ENCODE results near the gene EVA1A.
A peak's percentile ranks its signal among the peaks of the same experiment; 100 is the strongest.

EVA1A gene

GRCh38 chr2:75563591-75563990 lies 2.9 kb upstream of the EVA1A start:
- DNase-seq (ENCODE audit: low read depth): no peak

DNA sequence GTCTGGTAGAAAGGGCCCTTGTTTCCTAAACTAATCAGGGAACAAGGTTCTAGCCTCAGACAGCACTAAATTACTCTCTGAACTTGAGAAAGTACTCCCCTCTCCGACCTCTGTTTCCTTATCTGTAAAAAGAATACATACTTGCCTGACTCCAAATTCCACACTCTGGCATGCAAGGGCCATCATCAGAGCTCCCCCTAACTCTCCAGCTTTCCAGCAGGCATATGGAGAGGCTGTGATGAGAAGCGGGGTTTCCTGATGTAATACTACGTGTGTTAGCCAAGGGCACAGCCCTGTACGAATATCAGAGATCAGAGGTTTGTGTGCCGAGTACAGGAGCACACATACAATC lies 1.8 kb upstream of the EVA1A start:
- DNase-seq (ENCODE audit: low read depth): peak; percentile 32

DNA sequence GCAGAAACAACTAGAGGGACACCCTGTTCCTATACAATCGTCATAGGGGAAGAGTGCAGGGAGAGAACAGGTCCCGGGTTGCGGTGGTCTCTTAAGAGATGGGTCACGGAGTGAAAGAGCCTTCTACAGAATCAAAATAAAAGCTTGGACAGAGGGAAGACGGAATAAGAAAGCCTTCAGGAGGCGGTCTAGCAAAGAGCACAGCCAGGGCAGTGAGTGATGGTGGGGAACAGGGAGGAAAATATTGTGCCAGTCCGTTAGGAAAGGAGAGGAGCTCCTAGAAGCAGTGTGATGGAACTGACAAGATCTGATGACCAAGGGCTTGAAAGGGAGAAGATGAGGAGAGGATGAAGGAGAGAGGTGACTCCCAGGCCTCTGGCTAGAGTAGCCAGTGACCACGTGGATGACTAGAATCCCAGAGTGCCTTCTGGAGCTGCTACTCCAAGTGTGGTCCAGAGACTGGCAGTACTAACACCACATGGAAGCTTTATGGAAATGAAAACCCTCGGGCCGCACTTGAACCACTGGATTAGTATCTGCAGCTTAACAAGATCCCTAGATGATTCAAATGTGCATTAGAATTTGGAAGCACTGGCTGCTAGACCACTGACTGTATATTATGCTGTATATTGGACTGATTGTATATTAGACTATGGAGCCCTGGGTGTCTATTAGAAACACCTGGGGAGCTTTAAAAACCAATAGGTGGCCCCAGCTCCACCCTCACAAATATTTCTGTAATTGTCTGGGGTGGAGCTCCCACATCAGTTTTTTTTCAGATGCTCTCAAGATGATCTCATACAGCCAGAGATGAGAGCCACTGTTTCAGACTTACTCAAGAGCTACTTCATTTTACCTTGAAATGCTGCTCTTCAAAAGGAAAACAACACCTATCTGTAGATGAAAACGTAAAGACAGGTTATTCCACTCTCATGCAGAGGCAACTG lies 1.1 kb upstream of the EVA1A start:
- peak; percentile 63 for DNase-seq (ENCODE audit: low read depth)

DNA sequence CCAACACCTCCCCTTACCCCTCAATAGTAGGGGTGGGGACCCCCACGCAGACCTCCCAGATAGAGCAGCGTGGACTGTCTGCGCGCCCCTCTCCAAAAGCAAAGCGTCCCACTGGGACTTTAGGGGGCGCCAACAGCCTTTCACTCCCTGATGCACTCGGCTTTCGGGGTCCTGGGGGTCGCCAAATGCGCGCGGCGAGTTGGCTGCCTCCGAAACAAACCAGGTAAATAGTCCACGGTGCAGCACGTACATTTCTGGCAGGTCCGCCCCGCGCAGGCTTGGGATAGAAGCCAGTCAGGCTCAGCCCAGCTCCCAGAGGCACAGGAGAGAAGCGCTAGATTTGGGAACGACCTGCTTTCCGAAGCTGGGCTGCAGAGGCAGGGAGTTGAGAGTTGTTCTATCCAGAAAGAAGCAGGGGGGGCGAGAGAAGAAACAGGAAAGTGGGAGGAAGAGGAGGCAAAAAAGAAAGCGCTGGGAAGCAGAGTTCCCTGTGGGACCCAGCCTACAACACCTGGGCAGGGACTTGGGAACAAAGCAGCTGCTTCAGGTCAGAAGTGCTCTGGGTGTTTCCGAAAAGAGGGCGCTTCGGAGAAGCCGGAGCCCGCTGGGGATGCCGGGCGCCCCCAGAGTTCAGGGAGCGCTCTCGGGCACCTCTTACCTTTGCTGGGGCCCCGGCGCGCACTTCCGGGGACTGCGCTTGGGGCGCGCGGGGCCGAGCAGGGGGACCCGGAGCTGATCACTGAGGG lies 544 bp downstream of the EVA1A start:
- peak; percentile 56 for DNase-seq (ENCODE audit: low read depth)

- peak; percentile 33 for DNase-seq (ENCODE audit: low read depth)
Observed at GRCh38 chr2:75559680-75560021, 1.1 kb downstream of the EVA1A start.

DNA sequence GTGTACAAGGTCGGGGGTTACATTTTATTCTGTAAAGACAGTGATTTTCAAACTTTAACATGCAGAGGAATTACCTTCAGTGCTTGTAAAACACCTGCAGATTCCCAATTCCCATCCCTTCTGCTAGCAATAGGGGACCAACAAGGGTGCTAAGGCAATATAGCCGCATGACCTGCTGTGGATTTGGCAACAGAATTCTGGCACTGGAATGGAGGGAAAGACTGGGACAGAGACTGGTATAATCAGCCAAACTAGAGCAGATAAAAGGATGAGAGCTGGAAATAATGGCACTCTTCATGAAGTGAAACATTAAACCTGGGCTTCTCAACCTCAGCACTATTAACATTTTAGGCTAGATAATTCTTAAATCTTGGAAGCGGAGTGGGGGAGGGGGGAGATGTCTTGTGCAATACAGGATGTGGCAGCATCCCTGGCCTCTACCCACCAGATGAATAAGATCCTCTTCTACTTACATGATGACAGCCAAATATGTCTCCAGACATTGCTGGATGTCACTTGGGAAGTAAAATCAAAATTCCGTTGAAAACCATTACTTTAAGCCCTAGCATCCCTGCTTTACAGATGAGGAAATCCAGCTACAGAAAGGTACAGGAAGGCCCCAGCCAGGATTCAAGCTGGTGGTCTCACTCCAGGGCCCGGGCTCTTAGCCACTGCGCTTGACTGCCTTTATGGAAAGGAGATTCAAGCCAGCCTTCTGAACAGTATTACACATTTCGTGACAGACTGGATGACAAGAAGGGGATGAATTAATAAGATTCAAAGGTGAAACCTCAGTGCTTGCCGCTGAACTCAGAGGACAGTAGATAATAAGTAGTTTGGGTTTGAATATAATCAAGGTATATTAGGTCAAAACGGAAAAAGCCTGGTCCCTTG lies 1.7 kb downstream of the EVA1A start:
- DNase-seq (ENCODE audit: low read depth): peak; percentile 64

DNA sequence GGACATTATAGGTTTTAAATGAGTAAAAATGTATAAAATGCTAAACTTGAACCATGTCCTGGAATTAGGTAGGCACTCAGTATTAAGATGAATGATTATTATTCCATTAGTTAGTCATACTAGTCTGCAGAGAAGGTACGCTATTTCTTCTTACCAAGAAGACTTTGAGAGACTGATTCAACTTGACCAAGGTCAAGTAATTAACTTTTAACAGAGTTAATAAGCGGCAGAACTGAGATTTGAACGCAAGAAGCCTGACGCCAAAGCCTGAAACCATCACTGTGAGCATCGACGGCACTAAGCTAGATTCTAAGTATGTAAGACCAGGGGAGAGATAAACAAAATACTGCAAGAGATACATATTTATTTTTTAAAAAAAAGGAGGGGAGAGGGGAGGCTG lies 2.6 kb downstream of the EVA1A start:
- DNase-seq (ENCODE audit: low read depth): no peak

- DNase-seq (ENCODE audit: low read depth): no peak
Observed at GRCh38 chr2:75557474-75558133, 3.1 kb downstream of the EVA1A start.

- DNase-seq (ENCODE audit: low read depth): no peak
Observed at GRCh38 chr2:75556679-75557366, 3.9 kb downstream of the EVA1A start.

DNA sequence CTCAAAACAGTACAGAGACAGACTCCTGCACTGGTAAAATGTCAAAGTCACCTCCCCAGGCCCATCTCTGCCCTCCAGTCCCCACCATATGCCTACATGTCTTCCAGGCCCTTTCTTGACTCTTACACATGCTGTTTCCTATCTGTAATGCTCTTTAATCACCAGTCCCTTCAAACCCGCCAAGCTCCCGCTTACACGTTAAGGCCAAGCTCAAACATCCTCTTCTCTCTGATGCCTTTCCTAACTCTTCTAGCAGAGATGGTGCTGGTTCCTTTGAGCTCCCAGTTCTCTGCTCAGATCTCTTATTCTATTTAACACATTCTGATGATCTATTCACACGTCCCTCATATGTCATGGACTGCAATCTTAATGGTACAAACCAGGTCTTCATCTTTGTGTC lies 5.0 kb downstream of the EVA1A start:
- DNase-seq (ENCODE audit: low read depth): no peak

DNA sequence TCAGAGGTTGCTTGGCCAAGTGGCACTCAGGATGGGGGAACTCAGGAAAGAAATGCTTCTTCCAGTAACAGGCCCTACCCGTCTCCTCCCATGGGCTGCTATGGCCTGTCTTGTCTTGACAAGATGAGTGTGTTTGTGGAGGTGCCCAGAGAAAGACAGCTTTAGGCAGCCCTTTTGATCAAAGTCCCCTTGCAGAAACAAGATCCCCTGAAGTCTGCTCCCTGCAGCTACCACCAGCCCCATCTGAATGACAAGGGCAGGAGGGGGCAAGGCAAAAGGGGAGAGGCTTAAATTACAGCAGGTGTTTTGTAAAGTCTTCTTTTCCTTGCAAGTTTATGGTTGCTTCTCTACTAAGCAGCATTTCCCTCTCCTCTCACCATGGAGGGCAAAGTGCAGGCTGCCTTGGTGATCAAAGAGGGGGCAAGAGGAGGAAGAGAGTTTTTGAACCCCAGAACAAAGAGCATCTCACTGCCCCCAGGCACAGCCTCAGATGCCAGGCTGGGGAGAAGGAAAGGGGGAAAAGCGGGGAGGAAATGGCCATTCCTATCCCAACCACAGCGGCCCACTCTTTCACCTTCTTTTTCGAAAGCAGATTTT lies 6.7 kb downstream of the EVA1A start:
- no peak for DNase-seq (ENCODE audit: low read depth)

DNA sequence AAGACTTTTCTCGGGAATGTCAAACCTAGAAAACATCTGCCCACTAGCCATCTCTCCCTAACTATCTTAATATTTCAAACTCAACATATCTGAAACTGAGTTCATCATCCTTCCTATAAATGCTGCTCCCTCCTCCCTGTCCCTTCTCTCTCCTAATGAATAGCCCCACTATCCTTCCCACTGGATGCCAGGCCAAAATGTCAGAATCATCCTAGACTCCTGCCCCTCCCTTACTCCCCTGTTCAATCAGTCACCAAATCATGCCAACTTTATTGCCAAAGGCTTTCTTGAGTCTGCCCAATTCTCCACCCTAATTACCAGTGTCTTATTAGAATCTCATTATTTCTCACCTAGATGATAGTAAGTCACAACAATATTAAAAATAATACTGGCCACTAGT lies 8.5 kb downstream of the EVA1A start:
- no peak for DNase-seq (ENCODE audit: low read depth)

GRCh38 chr2:75551434-75551833 lies 9.3 kb downstream of the EVA1A start:
- DNase-seq (ENCODE audit: low read depth): no peak

DNA sequence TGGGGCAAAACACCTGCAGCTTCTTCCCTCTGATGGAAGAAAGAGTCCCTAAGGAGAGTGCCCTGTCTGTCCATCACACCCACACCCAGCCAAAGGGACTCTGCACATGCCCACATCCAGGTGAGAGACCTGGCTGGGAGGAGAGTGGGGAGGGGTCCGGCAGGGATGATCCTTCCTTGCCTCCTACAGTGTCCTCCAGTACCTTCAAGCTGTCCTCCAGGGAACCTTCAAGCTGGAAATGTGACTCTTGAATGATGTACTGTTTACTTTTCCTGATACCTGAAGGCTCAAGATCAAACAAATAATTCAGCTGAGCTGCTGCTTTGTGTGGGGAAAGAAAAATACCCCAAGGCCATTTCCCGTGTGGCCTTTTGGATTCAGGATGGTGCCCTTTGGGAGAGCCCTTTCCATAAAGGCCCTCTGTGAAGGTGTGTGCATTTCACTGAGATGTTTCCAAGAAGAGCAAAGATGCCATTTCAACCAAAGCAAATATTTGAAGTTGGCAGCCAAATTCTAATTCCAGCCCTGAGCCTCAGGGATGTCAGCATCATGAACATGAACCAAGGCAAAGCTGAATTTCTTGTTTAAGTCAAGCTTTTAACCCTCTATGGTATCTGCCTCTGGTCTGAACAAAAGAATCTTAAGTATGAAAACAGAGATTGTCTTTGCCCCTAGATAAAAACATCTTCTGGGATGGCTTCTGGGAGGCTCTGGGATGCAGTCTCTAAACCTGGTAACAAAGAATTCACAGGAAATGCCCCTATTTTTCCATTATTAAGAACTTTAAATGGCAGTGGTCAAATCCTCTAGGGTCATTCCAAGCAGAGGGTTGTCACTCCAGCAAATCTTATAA lies 11.1 kb downstream of the EVA1A start:
- no peak for DNase-seq (ENCODE audit: low read depth)

DNA sequence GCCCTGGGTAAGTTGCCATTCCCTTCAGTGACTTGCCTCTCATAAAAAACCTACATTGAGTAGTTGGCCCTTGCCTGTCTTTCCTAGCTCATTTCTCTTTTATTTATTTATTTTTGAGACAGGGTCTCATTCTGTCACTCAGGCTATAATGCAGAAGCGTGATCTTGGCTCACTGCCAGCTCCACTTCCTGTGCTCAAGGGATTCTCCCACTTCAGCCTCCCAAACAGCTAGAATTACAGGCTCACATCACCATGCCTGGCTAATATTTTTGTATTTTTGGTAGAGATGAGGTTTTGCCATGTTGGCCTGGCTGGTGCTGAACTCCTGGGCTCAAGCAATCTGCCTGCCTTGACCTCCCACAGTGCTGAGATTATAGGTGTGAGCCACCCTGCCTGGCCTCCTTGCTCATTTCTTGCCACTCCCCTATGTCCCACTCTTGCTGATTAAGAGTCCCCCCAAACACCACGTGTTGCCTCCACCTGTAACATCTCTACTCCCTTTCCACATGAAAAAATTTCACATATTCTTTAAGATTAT lies 12.6 kb downstream of the EVA1A start:
- DNase-seq (ENCODE audit: low read depth): peak; percentile 52

GRCh38 chr2:75547345-75548035 lies 13.2 kb downstream of the EVA1A start:
- peak; percentile 73 for DNase-seq (ENCODE audit: low read depth)

GRCh38 chr2:75545922-75546321 lies 14.8 kb downstream of the EVA1A start:
- no peak for DNase-seq (ENCODE audit: low read depth)

DNA sequence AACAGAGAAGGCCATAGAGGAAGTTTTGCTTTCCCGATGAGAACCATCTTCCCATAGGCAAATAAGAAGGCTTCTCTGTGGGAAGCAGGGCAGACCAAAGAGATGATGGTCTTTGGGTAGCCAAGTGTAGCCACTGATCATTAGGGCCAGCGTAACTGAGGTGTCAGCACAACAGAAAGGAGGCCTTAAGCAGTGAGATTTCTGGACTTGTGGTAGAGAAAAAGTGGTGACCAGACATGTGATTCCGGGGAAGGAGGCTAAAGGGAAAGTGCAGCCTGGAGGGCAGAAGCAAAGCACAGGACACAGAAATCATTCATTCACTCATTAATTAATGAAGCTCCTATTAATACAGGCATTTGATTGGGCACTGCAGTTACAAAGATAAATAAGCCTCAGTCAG lies 15.4 kb downstream of the EVA1A start:
- DNase-seq (ENCODE audit: low read depth): no peak

GRCh38 chr2:75543446-75543845 lies 17.3 kb downstream of the EVA1A start:
- DNase-seq (ENCODE audit: low read depth): no peak
